GM12891 (cell line): Measurements from ENCODE around the gene CSMD2.

Experiments used
- POLR2A ChIP-seq: IDR thresholded peaks from 2 replicates; pipeline ENCODE4 v1.6.1; 2011; ENCODE audit warnings: low read depth, low read length, control low read depth
- POLR2AphosphoS5 ChIP-seq: IDR thresholded peaks from 2 replicates; pipeline ENCODE4 v1.6.1; 2011; ENCODE audit warnings: low read depth, low read length, control low read depth
- POU2F2 ChIP-seq: IDR thresholded peaks from 2 replicates; pipeline ENCODE4 v1.6.1; 2011; ENCODE audit warnings: low read depth, mild to moderate bottlenecking, control low read depth, low read length, moderate library complexity
- SPI1 ChIP-seq: IDR thresholded peaks from 2 replicates; pipeline ENCODE4 v1.6.1; 2011; ENCODE audit warnings: low read depth, low read length, control low read depth
- TAF1 ChIP-seq: IDR thresholded peaks from 2 replicates; pipeline ENCODE4 v1.6.1; 2011; ENCODE audit warnings: low read depth, low read length, control low read depth

- TF ChIP-seq POLR2A (no peak), TAF1 (no peak), POLR2AphosphoS5 (no peak), SPI1 (0 out of 2 replicates have a peak, but pooled peaks have one; percentile 3), POU2F2 (no peak)
Observed at GRCh38 chr1:33599516-33600115, 565.4 kb downstream of the CSMD2 start.
